GM19351 (cell line): Measurements from ENCODE around the gene FKRP.
"Not testable (repeated sequence)": the region's sequence is repeated elsewhere in the genome, so short reads cannot be mapped to it uniquely, and the experiment has no call there.

Experiments used
- ATAC-seq: cut with Tn5 transposase; IDR thresholded peaks from one replicate; pipeline ENCODE4 v1.9.1; 2021; ENCODE audit warnings: mild to moderate bottlenecking, moderate library complexity; ENCODE audit not compliant: unreplicated experiment

Gene FKRP

DNA sequence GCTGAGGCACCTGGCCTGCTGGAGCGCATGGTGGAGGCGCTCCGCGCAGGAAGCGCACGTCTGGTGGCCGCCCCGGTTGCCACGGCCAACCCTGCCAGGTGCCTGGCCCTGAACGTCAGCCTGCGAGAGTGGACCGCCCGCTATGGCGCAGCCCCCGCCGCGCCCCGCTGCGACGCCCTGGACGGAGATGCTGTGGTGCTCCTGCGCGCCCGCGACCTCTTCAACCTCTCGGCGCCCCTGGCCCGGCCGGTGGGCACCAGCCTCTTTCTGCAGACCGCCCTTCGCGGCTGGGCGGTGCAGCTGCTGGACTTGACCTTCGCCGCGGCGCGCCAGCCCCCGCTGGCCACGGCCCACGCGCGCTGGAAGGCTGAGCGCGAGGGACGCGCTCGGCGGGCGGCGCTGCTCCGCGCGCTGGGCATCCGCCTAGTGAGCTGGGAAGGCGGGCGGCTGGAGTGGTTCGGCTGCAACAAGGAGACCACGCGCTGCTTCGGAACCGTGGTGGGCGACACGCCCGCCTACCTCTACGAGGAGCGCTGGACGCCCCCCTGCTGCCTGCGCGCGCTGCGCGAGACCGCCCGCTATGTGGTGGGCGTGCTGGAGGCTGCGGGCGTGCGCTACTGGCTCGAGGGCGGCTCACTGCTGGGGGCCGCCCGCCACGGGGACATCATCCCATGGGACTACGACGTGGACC, 10.1 kb downstream of the FKRP start:
- no peak for ATAC-seq

DNA sequence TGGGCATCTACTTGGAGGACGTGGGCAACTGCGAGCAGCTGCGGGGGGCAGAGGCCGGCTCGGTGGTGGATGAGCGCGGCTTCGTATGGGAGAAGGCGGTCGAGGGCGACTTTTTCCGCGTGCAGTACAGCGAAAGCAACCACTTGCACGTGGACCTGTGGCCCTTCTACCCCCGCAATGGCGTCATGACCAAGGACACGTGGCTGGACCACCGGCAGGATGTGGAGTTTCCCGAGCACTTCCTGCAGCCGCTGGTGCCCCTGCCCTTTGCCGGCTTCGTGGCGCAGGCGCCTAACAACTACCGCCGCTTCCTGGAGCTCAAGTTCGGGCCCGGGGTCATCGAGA, 10.7 kb downstream of the FKRP start:
- ATAC-seq: no peak

DNA sequence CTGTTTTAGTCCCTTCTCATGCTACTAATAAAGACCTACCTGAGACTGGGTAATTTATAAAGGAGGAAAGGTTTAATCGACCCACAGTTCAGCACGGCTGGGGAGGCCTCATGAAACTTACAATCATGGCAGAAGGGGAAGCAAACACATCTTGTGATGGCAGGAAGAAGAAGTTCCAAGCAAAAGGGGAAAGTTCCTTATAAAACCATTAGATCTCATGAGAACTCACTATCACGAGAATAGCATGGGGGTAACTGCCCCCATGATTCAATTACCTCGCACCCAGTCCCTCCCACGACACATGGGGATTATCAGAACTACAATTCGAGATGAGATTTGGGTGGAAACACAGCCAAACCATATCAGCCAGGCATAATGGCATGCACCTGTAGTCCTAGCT, 13.3 kb downstream of the FKRP start:
- no peak for ATAC-seq

DNA sequence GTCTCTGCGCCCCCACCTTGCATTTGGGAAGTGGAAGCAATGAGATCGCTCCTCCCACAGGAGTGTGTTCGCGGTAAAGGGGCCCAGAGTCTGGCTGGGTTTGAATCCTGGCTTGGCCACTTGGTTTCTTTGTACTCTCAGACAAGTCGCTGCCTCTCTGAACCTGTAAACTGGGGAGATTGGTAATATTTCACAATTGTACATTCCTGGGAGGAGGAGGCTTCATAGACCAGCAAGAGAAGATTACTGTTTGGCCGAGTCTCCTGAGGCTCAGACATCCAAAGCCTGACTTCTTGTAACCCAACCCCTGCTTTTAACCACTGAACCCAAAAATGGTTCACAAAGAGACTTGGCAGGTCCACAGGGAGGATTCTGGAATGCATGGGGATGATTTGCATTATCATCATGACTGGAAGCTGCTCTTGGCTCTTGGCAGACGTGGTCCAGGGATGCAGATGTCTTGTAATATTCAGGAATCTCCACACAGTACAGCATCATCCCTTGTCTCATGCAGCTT, 14.0 kb downstream of the FKRP start:
- ATAC-seq: no peak

DNA sequence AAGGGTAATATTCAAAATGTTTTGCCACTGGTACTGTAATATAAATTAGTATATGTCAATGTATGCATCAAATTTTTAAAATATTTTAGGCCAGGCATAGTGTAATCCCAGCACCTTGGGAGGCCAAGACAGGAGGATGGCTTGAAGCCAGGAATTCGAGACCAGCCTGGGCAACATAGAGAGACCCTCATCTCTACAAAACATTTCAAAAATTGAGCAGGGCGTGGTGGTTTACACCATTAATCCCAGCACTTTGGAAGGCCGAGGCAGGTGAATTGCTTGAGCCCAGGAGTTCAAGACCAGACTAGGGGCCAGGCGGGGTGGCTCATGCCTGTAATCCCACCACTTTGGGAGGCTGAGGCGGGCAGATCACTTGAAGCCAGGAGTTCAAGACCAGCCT, 14.5 kb downstream of the FKRP start:
- no peak for ATAC-seq

DNA sequence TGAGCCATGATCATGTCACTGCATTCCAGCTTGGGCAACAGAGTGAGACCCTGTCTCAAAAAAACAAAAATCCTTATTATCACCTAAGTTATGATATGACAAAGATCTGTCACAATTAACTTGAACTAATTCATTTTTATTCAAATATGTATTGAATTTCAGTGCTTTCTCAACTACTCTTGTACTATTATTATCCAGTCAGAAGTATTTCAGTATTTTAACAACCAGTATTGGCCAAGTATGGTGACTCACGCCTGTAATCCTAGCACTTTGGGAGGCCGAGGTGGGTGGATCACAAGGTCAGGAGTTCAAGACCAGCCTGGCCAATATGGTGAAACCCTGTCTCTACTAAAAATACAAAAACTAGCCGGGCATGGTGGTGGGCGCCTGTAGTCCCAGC, 15.0 kb downstream of the FKRP start:
- ATAC-seq: not testable (repeated sequence)

DNA sequence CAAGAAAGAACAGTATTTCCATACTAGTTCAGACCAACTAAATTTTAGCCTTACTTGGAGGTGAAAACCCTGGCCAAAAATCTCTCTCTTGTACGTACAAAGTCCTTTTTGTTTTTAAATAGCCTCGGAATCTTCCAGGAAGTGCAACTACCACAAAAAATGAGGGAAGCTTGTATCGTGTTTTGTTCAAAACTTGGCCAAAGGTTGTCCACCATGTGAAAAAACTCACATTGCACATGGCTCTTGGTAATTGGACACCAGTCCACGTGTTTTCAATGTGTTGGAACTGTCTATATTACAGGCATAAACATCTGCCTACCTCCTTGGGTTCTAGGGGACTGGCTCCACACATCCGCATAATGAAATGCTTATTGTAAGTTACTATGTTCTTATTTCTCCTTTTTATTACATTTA, 15.6 kb downstream of the FKRP start:
- ATAC-seq: no peak

DNA sequence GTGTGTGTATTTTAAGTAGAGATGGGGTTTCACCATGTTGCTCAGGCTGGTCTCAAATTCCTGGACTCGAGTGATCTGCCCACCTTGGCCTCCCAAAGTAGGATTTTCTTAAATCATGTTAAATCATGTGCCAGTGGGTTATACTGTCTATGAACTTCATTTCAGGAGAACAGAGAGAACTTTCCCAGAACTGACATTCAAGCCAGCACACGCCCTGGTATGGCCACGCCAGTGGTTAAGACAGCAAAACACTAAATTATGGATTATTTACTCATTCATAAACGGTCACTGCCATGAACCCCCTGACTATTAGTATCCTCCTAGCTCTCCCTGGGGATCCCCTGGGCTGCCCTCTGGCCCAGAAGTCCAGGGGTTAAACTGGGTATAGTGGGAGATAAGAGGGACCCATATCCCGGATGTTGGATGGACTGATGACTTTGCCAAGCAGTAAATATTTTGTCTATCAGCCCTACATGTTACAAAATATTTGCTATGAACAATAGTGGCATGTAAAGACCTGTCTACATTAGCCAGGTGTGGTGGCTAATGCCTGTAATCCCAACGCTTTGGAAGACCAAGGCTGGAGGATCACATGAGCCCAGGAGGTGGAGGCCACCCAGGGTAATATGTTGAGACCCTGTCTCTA, 16.5 kb downstream of the FKRP start:
- no peak for ATAC-seq

DNA sequence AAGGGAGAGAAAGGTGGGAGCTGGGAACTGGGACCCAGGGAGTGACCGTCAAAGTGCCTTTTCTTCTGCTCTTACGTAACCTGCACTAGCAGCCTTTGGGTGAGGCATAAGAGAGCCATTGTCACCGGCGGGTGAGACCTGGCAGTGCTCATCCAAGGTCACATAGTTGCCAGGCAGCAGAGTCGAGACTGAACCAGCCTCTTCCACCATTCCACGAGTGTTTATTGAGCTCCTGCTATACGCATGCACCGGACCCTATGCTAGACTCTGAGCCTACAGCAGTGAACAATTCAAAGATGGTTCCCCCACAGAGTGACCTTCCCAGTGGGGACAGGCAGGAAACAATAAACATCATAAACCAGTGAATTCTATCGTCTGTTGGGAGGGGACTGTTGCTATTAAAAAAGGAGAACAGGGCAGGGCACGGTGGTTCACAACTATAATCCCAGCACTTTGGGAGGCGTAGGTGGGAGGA, 19.0 kb downstream of the FKRP start:
- ATAC-seq: no peak

DNA sequence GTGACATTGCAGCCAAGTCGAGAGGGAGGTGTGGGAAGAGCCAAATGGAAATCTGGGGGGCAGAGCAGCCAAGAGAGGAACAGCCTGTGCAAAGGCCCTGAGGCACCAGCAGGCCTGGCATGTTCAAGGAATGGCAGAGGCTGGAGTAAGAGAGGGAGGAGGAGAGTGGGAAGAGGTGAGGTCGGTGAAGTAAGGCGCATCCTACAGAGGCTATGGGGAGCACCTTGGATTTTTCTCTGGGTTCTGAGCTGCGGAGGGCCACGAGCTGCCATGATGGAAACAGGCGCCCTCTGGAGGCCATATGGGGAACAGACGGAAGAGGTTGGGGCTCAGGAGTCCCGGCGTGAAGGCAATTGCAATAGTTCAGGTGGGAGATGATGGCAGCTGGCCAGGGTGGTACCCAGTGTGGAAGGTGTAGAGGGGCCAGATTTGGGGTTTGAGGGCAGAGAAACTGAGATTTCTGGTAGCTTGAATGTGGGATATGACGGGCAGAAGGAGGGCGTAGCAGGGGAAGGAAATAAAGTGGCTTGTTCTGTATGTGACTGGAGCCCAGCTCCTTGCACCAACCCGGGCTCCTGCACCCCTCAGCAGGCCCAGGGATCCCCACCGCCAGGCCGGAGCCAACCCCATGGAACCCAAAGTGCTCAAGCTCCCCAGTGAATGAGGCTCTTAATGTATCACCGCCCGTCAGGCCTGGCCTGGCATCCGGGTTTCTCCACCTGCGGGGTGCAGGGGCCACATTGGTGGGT, 20.9 kb downstream of the FKRP start:
- no peak for ATAC-seq

DNA sequence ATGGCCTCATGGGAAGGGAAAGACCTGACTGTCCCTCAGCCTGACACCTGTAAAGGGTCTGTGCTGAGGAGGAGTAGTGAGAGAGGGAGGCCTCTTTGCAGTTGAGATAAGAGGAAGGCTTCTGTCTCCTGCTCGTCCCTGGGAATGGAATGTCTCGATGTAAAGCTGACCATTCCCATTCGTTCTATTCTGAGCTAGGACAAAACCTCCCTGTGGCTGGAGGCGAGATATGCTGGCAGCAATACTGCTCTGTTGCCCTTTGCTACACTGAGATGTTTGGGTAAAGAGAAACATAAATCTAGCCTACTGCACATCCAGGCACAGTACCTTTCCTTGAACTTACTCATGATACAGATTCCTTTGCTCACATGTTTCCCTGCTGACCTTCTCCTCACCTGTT, 22.9 kb downstream of the FKRP start:
- ATAC-seq: not testable (repeated sequence)

DNA sequence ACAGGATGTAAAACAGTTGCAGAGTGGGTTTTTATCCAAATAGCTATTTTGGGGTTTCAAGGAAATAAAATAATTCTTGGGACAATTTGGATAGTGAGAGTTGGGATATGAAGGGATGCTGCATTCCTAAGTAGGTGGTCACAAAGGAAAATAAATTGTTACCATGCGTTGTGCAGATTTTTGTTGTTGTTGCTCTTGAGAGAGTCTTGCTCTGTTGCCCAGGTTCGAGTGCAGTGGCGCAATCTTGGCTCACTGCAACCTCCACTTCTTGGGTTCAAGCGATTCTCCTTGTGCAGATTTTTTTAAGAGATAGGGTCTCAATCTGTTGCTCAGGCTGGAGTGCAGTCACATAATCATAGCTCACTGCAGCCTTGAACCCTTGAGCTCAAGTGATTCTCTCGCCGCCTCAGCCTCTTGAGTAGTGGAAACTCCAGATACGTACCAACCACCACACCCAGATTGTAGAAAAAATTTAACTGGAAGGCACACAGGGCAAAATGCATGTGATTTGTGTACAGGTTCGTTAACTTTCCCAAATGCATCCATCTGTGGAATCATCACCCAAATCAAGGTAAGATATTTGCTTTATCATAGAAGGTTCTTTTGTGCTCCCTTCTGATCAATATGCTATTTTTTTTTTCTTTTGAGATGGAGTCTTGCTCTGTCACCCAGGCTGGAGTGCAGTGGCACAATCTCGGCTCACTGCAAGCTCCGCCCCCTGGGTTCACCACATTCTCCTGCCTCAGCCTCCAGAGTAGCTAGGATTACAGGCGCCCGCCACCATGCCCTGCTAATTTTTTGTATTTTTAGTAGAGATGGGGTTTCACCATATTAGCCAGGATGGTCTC, 26.5 kb downstream of the FKRP start:
- ATAC-seq: no peak

DNA sequence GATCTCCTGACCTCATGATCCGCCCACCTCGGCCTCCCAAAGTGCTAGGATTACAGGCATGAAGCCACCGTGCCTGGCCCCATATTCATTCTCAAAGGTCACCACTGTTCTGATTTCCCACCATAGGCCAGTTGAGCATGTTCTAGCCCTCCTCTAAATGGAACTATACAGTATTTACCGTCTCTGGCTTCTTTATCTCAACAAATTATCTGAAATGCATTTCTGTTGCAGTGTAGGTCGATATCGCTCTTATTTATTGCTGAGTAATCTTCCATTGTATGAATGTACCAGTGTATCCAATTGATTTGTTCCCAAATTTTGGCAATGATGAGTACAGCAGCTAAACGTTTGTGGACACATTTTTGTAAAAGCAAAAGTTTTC, 27.2 kb downstream of the FKRP start:
- ATAC-seq: no peak

DNA sequence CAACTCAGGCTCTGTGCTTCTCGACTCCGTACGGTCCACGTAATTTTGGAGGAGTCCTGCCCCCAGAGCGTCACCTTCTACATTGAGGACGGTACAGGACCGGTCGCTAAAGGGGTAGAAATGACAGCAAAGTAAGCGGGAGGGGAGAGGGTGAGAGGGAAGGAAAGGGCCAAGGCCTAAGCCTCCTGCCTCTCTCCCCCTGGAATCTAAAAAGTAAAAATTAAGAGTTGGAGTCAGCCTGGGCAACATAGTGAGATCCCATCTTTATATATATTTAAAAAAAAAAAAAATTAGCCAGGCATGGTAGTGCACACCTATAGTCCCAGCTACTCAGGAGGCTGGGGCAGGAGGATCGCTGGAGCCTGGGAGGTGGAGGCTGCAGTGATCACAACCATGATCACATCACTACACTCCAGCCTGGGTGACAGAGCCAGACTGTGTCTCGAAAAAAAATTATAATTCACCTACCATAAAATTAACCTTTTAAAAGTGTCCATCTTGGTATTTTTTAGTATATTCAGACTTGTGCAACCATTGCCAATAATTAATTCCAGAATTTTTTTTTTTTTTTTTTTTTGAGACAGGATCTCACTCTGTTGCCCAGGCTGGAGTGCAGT, 29.9 kb downstream of the FKRP start:
- no peak for ATAC-seq

DNA sequence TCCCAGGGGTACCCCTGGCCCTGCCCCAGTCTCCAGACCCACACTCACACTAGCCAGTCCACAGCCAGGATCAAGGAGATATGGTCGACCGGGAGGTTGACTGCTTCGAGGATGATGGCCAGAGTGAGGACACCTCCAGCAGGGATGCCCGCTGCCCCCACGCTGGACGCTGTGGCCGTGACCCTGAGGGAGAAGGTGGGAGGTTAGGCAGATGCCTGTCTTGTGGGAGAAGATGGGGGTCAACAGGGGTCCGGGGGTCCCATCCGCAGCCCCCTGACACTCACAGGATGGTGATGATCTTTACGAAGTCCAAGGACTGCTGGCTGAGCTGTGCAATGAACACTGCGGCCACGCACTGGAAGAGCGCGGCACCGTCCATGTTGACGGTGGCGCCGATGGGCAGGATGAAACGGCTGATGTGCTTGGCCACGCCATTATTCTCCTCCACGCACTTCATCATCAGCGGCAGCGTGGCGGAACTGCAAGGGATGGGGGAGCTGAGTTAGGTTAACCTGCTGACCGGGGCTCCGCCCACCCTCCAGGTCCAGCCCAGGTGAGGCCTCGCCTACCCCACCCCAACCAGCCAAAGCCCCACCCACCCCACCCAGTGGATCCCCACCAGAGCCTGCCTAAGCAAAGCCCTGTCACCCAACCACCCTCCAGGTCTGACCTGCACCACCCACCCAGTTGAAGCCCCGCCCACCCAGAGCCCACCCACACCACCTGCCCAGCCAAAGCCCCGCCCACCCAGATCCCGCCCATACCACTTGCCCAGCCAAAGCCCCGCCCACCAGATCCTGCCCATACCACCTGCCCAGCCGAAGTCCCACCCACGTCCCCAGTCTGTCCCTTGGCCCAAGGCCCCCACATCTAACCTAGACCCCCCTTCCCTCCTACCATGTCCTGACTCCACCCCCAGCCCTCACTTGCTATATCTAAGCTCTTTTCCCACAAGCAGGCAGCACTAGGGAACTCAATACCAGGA, 31.4 kb downstream of the FKRP start:
- no peak for ATAC-seq

DNA sequence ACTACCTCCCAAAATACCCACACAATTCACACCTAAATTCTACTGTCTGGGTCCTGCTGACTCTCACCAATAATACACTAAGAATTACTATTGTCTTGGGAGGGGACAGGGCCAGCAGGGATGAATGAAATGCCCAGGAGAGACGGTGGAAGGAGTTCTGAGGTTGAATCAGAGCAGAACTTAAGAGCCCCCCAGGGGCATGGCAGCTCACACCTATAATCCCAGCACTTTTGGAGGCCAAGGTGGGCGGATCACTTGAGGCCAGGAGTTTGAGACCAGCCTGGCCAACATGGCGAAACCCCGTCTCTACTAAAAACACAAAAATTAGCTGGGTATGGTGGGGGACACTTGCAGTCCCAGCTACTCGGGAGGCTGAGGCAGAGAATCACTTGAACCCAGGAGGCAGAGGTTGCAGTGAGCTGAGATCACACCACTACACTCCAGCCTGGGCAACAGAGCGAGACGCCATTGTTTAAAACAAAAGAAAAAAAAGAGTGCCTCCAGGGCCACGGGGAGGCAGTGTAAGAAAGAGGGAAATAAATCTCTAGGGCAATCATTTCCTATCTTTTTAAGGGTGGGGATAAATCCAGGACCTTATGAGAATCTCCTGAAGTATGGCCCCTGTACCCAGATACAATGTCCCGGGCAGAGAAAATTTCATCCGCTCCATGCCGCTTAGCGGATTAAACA, 32.2 kb downstream of the FKRP start:
- ATAC-seq: not testable (repeated sequence)

DNA sequence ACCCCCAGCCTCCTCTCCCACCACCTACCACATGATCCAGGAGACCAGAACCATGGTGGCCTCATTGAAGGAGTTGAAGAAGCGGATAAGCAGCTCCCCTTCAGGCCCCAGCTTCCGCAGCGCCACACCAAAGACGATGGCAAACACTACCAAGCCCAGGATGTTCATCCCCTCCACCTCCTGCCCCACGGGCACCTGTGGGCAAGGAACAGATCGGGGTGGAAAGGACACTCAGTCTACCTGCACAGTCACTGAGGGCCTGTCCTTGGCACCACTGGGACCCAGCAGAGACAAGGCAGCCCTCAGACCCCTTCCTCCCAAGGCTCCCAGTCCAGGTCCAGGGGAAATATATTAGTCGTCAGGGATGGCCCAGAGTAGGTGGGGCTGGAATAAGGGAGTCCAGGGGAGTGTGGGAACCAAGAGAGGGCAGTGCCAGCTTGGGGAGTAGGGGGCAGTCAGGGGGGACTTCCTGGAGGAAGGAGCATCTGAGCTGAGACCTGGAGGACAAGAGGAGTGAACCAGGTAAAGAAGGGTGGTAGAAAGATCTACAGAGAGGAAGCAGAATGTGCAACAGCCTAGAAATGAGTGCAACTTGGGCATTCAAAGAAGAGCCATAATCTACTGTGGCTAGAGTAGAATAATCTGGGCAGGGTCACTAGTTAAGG, 36.6 kb downstream of the FKRP start:
- no peak for ATAC-seq

DNA sequence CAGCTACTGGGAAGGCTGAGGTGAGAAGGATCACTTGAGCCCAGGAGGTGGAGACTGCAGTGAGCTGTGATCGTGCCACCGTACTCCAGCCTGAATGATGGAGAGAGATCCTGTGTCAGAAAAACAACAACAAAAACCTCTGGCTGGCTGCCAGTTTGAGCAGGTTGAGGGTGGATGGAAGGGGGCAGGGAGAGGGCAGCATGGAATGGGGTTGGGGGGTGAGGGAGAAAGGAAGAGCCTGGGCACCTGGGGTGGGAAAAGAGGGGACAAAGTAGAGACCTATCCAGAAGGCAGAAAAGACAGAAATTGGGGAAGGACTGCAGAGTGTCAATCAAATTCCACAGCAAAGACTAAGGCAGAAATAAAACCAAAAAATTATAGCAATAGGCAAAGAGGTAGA, 37.8 kb downstream of the FKRP start:
- ATAC-seq: no peak
